IMR-90 (cell line): ENCODE measurements around the gene BICD1.

ENCODE experiments used
- CEBPB ChIP-seq: IDR thresholded peaks from 2 replicates; pipeline ENCODE4 v1.6.1; 2012; ENCODE audit warnings: low read depth, low read length, improper control_type of control experiment
- CHD1 ChIP-seq: IDR thresholded peaks from 2 replicates; pipeline ENCODE4 v1.6.1; 2012; ENCODE audit warnings: low read depth, low read length, improper control_type of control experiment
- MAZ ChIP-seq: IDR thresholded peaks from 2 replicates; pipeline ENCODE4 v1.6.1; 2012; ENCODE audit warnings: low read depth, mild to moderate bottlenecking, low read length, improper control_type of control experiment, moderate library complexity, borderline replicate concordance
- POLR2A ChIP-seq: IDR thresholded peaks from 2 replicates; pipeline ENCODE4 v1.6.1; 2012; ENCODE audit warnings: mild to moderate bottlenecking, low read depth, low read length
- RAD21 ChIP-seq: IDR thresholded peaks from 2 replicates; pipeline ENCODE4 v1.6.1; 2012; ENCODE audit warnings: low read length, improper control_type of control experiment
- RCOR1 ChIP-seq: IDR thresholded peaks from 2 replicates; pipeline ENCODE4 v1.6.1; 2012; ENCODE audit warnings: mild to moderate bottlenecking, low read length, improper control_type of control experiment; ENCODE audit not compliant: insufficient replicate concordance
- RFX5 ChIP-seq: IDR thresholded peaks from 2 replicates; pipeline ENCODE4 v1.8.0; 2012; ENCODE audit warnings: low read depth, mild to moderate bottlenecking, low read length, moderate library complexity
- SMC3 ChIP-seq: fragments of 150-350 bp; IDR thresholded peaks from 2 replicates; pipeline ENCODE4 v1.6.1; 2016; ENCODE audit warnings: low read depth, mild to moderate bottlenecking, antibody characterized with exemption, low read length, moderate library complexity
- TF ChIP-seq, protein P1 (sequence below): conservative IDR thresholded peaks from 2 replicates; pipeline ENCODE4 v1.5.1; 2012; ENCODE audit warnings: mild to moderate bottlenecking, low read depth, low read length, improper control_type of control experiment
- TF ChIP-seq, protein P2 (sequence below): fragments of 150-350 bp; IDR thresholded peaks from 2 replicates; pipeline ENCODE4 v1.6.1; 2017; ENCODE audit warnings: mild to moderate bottlenecking, antibody characterized with exemption, low read length, low read depth

DNA sequence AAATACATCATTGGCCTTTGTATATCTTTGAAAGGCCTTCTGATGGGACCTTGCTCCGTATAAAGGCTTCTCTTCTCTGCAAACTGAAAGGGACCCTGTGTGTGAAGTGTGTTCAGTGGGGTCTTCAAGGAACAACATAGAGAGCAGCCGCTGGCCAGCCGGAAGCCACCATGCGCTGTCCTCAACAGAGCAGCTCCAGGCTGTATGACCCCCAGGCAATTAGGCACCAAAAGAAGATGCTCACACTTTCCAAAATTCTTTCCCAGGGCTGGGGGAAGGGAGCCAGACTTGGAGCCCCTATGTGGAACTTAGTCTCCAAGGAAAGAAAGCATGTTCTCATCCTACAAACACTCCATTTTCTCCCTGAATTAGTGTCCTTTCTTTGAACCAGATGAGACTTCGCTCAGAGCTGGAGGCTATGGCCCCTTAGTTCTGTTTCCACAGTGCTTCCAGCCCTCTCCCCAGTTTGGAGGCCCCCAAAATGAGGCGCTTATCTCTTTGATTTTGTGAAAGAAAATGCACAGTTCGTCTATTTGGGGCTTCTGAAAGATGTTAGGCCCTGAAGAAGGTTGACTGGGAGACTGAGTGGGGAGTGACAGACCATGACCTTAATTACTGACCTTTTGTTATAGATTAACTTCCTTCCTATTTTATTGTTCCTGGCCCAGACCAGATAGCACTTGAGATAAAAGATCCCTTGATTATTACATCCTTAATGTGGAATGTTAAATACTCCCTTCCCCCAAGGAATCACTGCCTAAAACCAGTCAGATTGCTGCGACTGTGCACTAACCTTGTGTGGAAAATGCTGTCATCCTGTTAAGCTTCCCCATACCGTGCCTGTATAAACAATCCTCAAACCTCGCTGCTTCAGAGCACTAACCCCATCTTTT is 164.4 kb downstream of the BICD1 start:
- TF ChIP-seq POLR2A: no peak
- TF ChIP-seq, protein P1, sequence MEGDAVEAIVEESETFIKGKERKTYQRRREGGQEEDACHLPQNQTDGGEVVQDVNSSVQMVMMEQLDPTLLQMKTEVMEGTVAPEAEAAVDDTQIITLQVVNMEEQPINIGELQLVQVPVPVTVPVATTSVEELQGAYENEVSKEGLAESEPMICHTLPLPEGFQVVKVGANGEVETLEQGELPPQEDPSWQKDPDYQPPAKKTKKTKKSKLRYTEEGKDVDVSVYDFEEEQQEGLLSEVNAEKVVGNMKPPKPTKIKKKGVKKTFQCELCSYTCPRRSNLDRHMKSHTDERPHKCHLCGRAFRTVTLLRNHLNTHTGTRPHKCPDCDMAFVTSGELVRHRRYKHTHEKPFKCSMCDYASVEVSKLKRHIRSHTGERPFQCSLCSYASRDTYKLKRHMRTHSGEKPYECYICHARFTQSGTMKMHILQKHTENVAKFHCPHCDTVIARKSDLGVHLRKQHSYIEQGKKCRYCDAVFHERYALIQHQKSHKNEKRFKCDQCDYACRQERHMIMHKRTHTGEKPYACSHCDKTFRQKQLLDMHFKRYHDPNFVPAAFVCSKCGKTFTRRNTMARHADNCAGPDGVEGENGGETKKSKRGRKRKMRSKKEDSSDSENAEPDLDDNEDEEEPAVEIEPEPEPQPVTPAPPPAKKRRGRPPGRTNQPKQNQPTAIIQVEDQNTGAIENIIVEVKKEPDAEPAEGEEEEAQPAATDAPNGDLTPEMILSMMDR: no peak
- TF ChIP-seq RAD21: no peak
- no peak for TF ChIP-seq SMC3
- TF ChIP-seq, protein P2, sequence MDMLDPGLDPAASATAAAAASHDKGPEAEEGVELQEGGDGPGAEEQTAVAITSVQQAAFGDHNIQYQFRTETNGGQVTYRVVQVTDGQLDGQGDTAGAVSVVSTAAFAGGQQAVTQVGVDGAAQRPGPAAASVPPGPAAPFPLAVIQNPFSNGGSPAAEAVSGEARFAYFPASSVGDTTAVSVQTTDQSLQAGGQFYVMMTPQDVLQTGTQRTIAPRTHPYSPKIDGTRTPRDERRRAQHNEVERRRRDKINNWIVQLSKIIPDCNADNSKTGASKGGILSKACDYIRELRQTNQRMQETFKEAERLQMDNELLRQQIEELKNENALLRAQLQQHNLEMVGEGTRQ: no peak
- TF ChIP-seq CEBPB: no peak
- TF ChIP-seq MAZ: no peak
- TF ChIP-seq CHD1: no peak
- no peak for TF ChIP-seq RCOR1
- TF ChIP-seq RFX5: no peak
